HEK293 (cell line): ENCODE measurements around the gene MIGA1.
"Not testable (repeated sequence)": the region's sequence is repeated elsewhere in the genome, so short reads cannot be mapped to it uniquely, and the experiment has no call there.

ENCODE experiments used
- ZFP3 ChIP-seq: fragments of 450-650 bp; formaldehyde crosslinking; IDR thresholded peaks from 2 replicates; pipeline ENCODE4 v1.5.1; 2016; ENCODE audit warnings: low read depth, missing biosample characterization, missing genetic modification characterization
- ZNF529 ChIP-seq: fragments of 450-650 bp; formaldehyde crosslinking; IDR thresholded peaks from 2 replicates; pipeline ENCODE4 v1.5.1; 2017; ENCODE audit warnings: missing genetic modification characterization, missing biosample characterization; ENCODE audit not compliant: insufficient replicate concordance
- TF ChIP-seq, protein P1 (sequence below): fragments of 450-650 bp; IDR thresholded peaks from 2 replicates; pipeline ENCODE4 v1.5.1; 2018; ENCODE audit warnings: missing biosample characterization, mild to moderate bottlenecking, missing genetic modification characterization
- TF ChIP-seq, protein P2 (sequence below): fragments of 450-650 bp; formaldehyde crosslinking; IDR thresholded peaks from 2 replicates; pipeline ENCODE4 v1.5.1; 2016; ENCODE audit warnings: missing biosample characterization, missing genetic modification characterization

DNA sequence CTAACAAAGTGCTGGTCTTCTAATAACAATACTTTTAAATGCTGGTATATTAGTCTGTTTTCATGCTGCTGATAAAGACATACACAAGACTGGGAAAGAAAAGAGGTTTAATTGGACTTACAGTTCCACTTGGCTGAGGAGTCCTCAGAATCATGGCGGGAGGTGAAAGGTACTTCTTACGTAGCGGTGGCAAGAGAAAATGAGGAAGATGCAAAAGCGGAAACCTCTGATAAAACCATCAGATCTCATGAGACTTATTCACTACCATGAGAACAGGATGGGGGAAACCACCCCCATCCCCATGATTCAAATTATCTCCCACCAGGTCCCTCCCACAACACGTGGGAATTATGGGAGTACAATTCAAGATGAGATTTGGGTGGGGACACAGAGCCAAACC, 139.5 kb downstream of the MIGA1 start:
- TF ChIP-seq, protein P1, sequence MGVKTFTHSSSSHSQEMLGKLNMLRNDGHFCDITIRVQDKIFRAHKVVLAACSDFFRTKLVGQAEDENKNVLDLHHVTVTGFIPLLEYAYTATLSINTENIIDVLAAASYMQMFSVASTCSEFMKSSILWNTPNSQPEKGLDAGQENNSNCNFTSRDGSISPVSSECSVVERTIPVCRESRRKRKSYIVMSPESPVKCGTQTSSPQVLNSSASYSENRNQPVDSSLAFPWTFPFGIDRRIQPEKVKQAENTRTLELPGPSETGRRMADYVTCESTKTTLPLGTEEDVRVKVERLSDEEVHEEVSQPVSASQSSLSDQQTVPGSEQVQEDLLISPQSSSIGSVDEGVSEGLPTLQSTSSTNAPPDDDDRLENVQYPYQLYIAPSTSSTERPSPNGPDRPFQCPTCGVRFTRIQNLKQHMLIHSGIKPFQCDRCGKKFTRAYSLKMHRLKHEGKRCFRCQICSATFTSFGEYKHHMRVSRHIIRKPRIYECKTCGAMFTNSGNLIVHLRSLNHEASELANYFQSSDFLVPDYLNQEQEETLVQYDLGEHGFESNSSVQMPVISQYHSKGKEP (tag by site-specific recombination), result not testable (repeated sequence)
- TF ChIP-seq ZNF529; ZFP3 (tag by site-specific recombination): not testable (repeated sequence)
- TF ChIP-seq, protein P2, sequence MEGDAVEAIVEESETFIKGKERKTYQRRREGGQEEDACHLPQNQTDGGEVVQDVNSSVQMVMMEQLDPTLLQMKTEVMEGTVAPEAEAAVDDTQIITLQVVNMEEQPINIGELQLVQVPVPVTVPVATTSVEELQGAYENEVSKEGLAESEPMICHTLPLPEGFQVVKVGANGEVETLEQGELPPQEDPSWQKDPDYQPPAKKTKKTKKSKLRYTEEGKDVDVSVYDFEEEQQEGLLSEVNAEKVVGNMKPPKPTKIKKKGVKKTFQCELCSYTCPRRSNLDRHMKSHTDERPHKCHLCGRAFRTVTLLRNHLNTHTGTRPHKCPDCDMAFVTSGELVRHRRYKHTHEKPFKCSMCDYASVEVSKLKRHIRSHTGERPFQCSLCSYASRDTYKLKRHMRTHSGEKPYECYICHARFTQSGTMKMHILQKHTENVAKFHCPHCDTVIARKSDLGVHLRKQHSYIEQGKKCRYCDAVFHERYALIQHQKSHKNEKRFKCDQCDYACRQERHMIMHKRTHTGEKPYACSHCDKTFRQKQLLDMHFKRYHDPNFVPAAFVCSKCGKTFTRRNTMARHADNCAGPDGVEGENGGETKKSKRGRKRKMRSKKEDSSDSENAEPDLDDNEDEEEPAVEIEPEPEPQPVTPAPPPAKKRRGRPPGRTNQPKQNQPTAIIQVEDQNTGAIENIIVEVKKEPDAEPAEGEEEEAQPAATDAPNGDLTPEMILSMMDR (tag by site-specific recombination), result not testable (repeated sequence)
